ENCODE data around the gene KCNC1. TPM values are rescaled to one million over a fixed set of nuclear protein-coding genes. Genes with fewer than 3 reads are reported as not detected.

The KCNC1 gene
- total RNA-seq (1 to 10 TPM in 1 of 4 donors, under 1 TPM in 2, not detected in 1; 0.36 to 1.9 (median 0.54) TPM), polyA plus RNA-seq (under 1 TPM in 1 of 3 donors, not detected in 2; 0.42 TPM)

DNA sequence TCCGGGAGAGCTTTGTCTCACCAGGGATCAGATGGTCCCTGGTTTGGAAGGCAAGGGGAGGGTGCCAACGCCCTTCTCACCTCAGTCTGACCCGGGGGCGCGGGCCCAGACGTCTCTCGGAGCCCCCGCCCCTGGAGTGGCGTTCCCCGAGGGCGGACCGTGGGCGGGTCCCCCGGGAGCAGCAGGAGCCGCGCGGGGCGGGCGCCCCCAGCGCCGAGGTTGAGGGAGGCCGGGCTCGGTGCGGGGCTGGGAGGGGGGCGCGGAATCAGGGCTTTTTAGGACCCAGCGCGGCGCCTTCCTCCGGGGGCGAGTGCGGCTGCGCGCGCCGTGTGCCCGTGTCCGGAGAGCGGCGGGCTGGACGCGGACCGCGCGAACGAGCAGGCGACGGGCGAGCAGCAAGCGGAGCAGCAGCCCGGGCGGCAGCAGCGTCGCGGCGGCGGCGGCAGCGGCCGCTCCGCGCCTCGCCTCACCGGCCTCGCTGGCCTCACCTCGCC is at the start of gene KCNC1:
Gene KCNC1, plus strand, starts transcription at position 364 of the 494 bp plus-strand sequence. CDS start 1,222 bp downstream, outside the sequence.
- Histone ChIP-seq H3K27ac (peak within 1 kb of the TSS in 1 of 4 donors; percentile 42), H3K27me3 (peaks cover 37 to 70% (median 53%) of the 10 kb centered on the region in 3 donors)
- WGBS, 2 donors = 1% methylated on average over 66 of the region's 66 CpGs

DNA sequence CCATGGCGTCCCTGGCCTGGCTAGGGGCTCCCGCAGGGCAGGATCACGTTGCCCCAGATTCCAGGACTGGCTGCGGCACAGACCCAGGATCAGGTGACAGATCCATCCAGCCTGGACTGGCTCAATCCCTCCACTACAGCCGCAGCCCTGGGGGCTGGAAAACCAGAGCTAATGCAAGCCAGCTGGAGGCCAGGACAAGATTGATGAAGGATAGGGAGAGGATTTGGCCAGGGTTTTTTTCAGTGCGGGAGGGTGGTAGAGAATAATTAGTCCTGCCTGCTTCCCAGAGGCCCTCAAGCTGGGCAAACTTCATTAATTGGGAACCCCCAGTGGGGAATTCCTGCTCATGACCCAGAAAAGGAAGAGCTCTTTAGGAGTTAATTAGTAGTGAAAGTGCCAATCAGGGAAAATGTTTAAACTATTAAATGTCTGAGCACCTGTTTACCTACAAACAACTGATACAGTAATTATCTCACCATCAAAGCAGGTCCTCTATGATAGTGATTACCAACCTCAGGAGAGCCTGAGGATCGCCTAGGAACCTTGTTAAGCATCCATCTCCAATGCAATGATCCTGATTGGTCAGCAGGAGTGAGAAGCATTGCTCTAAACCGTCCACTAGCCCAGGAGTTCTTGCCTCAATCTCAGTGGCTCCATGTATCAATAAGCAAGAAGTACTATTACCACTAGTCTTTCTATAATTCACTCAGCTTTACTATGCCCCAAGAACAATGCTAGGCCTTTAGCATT is 48.2 kb upstream of the KCNC1 start:
- no peak for DNase-seq
- H3K4me3 ChIP-seq = no peak overlapping the region
- H3K27me3 ChIP-seq = peaks cover 0 to 5% (median 0%) of the 10 kb centered on the region in 3 donors
- no peak overlapping the region for H3K27ac ChIP-seq
- intact Hi-C loops (cut with DNase I) = no loop called here
- 52 to 54% methylated on average over 8 of the region's 8 CpGs for WGBS, 2 donors
- H3K4me1 ChIP-seq = no peaks in the 10 kb centered on the region
- no peaks in the 10 kb centered on the region for H3K36me3 ChIP-seq
- H3K9me3 ChIP-seq = no peaks in the 10 kb centered on the region
- TF ChIP-seq POLR2A (IDR thresholded peaks at IDR 0.05) = no peak
- no peak for TF ChIP-seq POLR2AphosphoS5 (IDR thresholded peaks at IDR 0.05)
- TF ChIP-seq, protein P1, sequence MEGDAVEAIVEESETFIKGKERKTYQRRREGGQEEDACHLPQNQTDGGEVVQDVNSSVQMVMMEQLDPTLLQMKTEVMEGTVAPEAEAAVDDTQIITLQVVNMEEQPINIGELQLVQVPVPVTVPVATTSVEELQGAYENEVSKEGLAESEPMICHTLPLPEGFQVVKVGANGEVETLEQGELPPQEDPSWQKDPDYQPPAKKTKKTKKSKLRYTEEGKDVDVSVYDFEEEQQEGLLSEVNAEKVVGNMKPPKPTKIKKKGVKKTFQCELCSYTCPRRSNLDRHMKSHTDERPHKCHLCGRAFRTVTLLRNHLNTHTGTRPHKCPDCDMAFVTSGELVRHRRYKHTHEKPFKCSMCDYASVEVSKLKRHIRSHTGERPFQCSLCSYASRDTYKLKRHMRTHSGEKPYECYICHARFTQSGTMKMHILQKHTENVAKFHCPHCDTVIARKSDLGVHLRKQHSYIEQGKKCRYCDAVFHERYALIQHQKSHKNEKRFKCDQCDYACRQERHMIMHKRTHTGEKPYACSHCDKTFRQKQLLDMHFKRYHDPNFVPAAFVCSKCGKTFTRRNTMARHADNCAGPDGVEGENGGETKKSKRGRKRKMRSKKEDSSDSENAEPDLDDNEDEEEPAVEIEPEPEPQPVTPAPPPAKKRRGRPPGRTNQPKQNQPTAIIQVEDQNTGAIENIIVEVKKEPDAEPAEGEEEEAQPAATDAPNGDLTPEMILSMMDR (IDR thresholded peaks at IDR 0.05) = no peak
- no peak for TF ChIP-seq EP300 (IDR thresholded peaks at IDR 0.05)

More for the DNA sequence above, at the start of gene KCNC1:
- intact Hi-C loops (cut with DNase I) = no loop called here
- no peaks in the 10 kb centered on the region for H3K9me3 ChIP-seq
- no peaks in the 10 kb centered on the region for H3K36me3 ChIP-seq
- H3K4me3 ChIP-seq = peak within 1 kb of the TSS in 3 of 4 donors; percentile 27 to 52 (median 51)
- H3K4me1 ChIP-seq = peaks cover 0 to 31% (median 26%) of the 10 kb centered on the region in 4 donors
- DNase-seq = peak; percentile 61
- TF ChIP-seq POLR2AphosphoS5 (IDR thresholded peaks at IDR 0.05) (no peak), EP300 (IDR thresholded peaks at IDR 0.05) (no peak), POLR2A (IDR thresholded peaks at IDR 0.05) (no peak)
- TF ChIP-seq, protein P1 (IDR thresholded peaks at IDR 0.05) = no peak

DNA sequence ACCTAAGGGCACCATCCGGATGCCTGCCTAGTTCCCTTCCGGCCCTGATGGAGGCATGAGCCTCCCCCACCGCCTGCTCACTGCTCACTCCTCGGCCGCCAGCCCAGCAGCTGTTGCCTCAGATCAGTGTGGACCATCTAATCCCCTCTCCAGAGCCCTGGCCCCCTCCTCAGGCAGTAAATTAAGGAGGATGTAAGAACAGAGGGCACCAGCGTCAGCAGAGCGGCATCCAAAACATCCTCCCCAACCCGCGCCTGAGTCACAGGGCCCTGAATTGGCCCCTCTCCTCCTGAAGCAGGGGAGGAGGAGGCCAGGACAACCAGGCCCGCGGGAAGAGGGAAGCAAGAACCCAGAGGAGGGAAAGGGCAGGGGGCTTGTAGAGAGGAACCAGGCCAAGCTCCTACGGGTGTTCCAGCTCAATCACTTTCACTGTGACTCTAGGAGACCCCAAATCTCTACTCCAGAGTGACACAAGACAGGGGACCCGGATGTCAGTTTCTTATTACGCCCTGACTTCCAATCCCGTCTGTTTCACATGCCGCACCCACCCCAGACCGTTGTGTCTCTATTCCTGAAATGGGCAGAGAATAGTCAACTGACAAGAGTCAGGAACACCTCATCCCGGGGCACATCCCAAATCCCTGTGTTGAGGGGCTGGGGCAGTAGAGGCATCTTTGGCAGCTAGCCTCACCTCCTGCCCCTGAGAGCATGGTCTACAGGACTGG is 46.5 kb upstream of the KCNC1 start:
- Histone ChIP-seq H3K27ac (no peak overlapping the region), H3K9me3 (no peaks in the 10 kb centered on the region), H3K27me3 (peaks cover 0 to 13% (median 0%) of the 10 kb centered on the region in 3 donors), H3K4me3 (no peak overlapping the region), H3K4me1 (no peaks in the 10 kb centered on the region), H3K36me3 (no peaks in the 10 kb centered on the region)
- DNase-seq = no peak
- 84 to 85% methylated on average over 18 of the region's 18 CpGs for WGBS, 2 donors
- TF ChIP-seq POLR2AphosphoS5 (IDR thresholded peaks at IDR 0.05) (no peak), POLR2A (IDR thresholded peaks at IDR 0.05) (no peak), EP300 (IDR thresholded peaks at IDR 0.05) (no peak)
- TF ChIP-seq, protein P1 (IDR thresholded peaks at IDR 0.05) = no peak
- intact Hi-C loops (cut with DNase I) = no loop called here

GRCh38 chr11:17691550-17691949 is 43.0 kb upstream of the KCNC1 start:
- Histone ChIP-seq H3K4me3 (no peak overlapping the region), H3K27me3 (peaks cover 2 to 30% (median 11%) of the 10 kb centered on the region in 3 donors), H3K36me3 (no peaks in the 10 kb centered on the region), H3K9me3 (no peaks in the 10 kb centered on the region), H3K27ac (no peak overlapping the region), H3K4me1 (no peaks in the 10 kb centered on the region)
- TF ChIP-seq EP300 (IDR thresholded peaks at IDR 0.05) (no peak), POLR2A (IDR thresholded peaks at IDR 0.05) (no peak), POLR2AphosphoS5 (IDR thresholded peaks at IDR 0.05) (no peak)
- TF ChIP-seq, protein P1 (IDR thresholded peaks at IDR 0.05) = no peak
- DNase-seq = no peak
- 49 to 64% methylated on average over 2 of the region's 2 CpGs for WGBS, 2 donors
- intact Hi-C loops (cut with DNase I) = no loop called here

All from sigmoid colon (tissue), 7 donors.